Transverse colon (tissue), 4 donors: Measurements from ENCODE around the gene PITPNM2. TPM values are rescaled to one million over a fixed set of nuclear protein-coding genes. Genes with fewer than 3 reads are reported as not detected.
A peak's percentile ranks its signal among the peaks of the same experiment; 100 is the strongest.
"Not testable (repeated sequence)": the region's sequence is repeated elsewhere in the genome, so short reads cannot be mapped to it uniquely, and the experiment has no call there.

Source experiments
- DNase-seq: peaks from one replicate; pipeline ENCODE4 v3.0.0-alpha.2; 2019
- H3K27ac ChIP-seq, 4 donors: fragments of 200-600 bp; sonication (generic); 2 replicates each; pipeline ENCODE4 v1.5.1; 2016 to 2018; ENCODE audit warnings: inconsistent platforms in 4 of 4
- H3K27me3 ChIP-seq: fragments of 200-600 bp; sonication (generic); 2 replicates; pipeline ENCODE4 v1.5.1; 2017; ENCODE audit warnings: inconsistent platforms
- H3K36me3 ChIP-seq, 4 donors: fragments of 200-600 bp; sonication (generic); 2 replicates each; pipeline ENCODE4 v1.5.1; 2017 to 2019; ENCODE audit warnings: inconsistent platforms in 4 of 4
- H3K4me1 ChIP-seq, 4 donors: fragments of 200-600 bp; sonication (generic); 2 replicates each; pipeline ENCODE4 v1.5.1; 2017 to 2020; ENCODE audit warnings: inconsistent platforms in 4 of 4
- H3K4me3 ChIP-seq, 4 donors: fragments of 200-600 bp; sonication (generic); 1 replicate in 1 of 4; 2 replicates in 3 of 4; pipeline versions ENCODE4 v1.5.1 to v1.6.1; 2017 to 2019; ENCODE audit warnings: inconsistent platforms in 4 of 4
- H3K9me3 ChIP-seq, 2 donors: fragments of 200-600 bp; sonication (generic); 2 replicates each; pipeline ENCODE4 v1.5.1; 2017 to 2019; ENCODE audit warnings: inconsistent platforms in 2 of 2
- EP300 ChIP-seq: sonication (generic); formaldehyde crosslinking; IDR thresholded peaks from one replicate; pipeline ENCODE4 v1.6.1; 2017; ENCODE audit warnings: antibody characterized with exemption, low read depth
- POLR2A ChIP-seq: fragments of 450-650 bp; IDR thresholded peaks from one replicate; pipeline ENCODE4 v1.6.1; 2016; ENCODE audit warnings: antibody characterized with exemption, mild to moderate bottlenecking, moderate library complexity
- POLR2AphosphoS5 ChIP-seq, 3 donors: sonication (generic); formaldehyde crosslinking; IDR thresholded peaks; one replicate each; pipeline ENCODE4 v1.6.1; 2016; ENCODE audit warnings: antibody characterized with exemption in 3 of 3
- WGBS, 2 donors: methylation state at CpG; one replicate each; pipeline ENCODE4 v1.1.5; 2018; ENCODE audit warnings: low coverage in 1 of 2; 5-methylcytosine and 5-hydroxymethylcytosine counted together
- in situ Hi-C, 4 donors: fragments of 200-750 bp; cut with MboI; loops; one replicate each; pipeline versions ENCODE4 v1.15.0 to v1.15.1; 2017; ENCODE audit warnings: low sequenced_read_pairs in 3 of 4, low pct_ligation_motif_present in 1 of 4, low pct_unique_long_range_greater_than_20kb in 1 of 4
- intact Hi-C: fragments of 100-400 bp; cut with DNase I; formaldehyde crosslinking; loops from one replicate; pipeline ENCODE4 v1.15.1; 2023; ENCODE audit warnings: low total_unique reads
- total RNA-seq, 4 donors: library from RNA; depleted of rRNA; stranded (reverse); fragments of >200 nt; gene quantifications; one replicate each; pipeline ENCODE4 v1.1.0, GENCODE V29; 2016
- TF ChIP-seq, protein P1 (sequence below), 5 experiments: fragments of 200-600 bp in 3 of 5; fragments of 450-650 bp in 2 of 5; sonication (generic) in 3 of 5; IDR thresholded peaks; 1 replicate in 2 of 5; 2 replicates in 3 of 5; pipeline ENCODE4 v1.5.1; 2016 to 2017; ENCODE audit warnings: antibody characterized with exemption in 5 of 5, inconsistent platforms in 3 of 5, mild to moderate bottlenecking in 2 of 5, moderate library complexity in 1 of 5

The PITPNM2 gene
- total RNA-seq, 4 donors from 2014 or later = 10.5 to 19.8 (median 14.3) TPM

DNA sequence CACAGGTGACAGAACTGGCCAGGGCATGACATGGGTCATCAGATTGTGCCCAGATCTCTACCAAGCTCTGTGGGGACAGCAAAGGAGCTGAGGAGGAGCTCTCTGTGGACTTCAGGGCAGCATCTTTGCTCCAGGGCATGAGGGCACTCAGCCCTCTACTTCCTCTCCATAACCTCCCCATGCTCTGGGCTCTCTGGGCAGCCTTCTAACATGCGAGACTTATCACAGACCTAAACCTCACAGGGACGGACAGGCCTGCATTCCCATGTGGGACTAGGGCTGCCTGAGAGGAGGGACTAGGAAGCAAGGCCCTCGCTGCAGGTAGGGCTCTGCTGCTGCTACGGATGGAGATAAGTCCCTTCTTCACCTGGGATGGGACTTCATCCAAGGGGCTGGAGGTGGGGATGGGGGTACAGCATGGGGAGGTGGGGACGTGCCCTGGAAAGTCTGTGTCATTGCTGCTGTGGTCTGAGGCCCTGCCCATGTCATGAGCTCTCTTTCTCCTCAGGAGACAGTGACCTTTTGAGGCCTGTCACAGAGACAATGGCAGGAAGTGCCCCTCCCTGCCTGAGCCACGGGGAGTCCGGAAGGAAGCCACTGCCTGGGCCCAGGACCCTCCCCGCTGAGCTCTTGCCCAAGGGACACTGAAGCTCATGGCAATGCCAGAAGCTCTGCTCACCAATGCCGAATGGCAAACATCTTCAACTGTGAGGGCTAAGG is 44.1 kb downstream of the PITPNM2 start:
- TF ChIP-seq EP300 = no peak
- TF ChIP-seq POLR2AphosphoS5 (IDR thresholded peaks at IDR 0.05) = no peak
- TF ChIP-seq, protein P1, sequence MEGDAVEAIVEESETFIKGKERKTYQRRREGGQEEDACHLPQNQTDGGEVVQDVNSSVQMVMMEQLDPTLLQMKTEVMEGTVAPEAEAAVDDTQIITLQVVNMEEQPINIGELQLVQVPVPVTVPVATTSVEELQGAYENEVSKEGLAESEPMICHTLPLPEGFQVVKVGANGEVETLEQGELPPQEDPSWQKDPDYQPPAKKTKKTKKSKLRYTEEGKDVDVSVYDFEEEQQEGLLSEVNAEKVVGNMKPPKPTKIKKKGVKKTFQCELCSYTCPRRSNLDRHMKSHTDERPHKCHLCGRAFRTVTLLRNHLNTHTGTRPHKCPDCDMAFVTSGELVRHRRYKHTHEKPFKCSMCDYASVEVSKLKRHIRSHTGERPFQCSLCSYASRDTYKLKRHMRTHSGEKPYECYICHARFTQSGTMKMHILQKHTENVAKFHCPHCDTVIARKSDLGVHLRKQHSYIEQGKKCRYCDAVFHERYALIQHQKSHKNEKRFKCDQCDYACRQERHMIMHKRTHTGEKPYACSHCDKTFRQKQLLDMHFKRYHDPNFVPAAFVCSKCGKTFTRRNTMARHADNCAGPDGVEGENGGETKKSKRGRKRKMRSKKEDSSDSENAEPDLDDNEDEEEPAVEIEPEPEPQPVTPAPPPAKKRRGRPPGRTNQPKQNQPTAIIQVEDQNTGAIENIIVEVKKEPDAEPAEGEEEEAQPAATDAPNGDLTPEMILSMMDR (IDR thresholded peaks at IDR 0.05) = no peak
- no peak for TF ChIP-seq POLR2A
- Histone ChIP-seq H3K36me3 (no peaks in the 10 kb centered on the region), H3K4me3 (no peak overlapping the region), H3K4me1 (peaks cover 0 to 21% (median 10%) of the 10 kb centered on the region in 4 donors), H3K27ac (peak overlapping the region in 3 of 4 donors; percentile 20 to 41 (median 30)), H3K9me3 (no peaks in the 10 kb centered on the region), H3K27me3 (no peaks in the 10 kb centered on the region)
- WGBS, 2 donors = 40 to 68% methylated on average over 1 to 9 of the region's 9 CpGs
- in situ Hi-C loops (no loop called here), intact Hi-C loops (no loop called here)
- DNase-seq = peak; percentile 30

DNA sequence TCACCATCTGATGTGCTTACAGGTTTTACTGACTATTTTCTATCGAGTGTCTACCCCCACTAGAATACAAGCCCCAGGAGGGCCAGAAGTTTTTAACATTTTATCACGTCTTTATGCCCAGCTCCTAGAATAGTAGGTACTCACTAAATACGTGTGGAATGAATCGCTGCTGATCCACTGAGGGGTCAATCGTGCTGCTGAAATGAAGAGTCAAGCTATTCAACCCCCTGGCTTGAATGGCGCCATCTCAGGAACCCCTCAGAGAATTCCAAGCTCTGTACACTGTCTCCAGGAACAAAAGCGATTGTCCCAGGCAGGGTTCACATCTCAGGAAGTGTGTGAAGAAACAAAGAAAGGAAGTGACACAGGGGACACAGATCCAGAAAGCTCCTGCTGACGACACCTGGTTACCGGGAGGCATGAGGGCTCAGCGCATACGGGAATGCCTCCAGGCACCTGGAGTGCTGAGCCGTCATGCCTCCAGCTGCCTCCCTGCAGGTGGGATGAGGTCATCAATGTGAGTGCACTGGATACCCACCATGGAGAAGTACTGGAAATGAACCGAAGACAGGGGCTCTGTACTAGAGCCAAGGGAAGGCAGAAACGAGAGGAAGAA is 45.6 kb downstream of the PITPNM2 start:
- in situ Hi-C loops (no loop called here), intact Hi-C loops (no loop called here)
- Histone ChIP-seq H3K9me3 (no peaks in the 10 kb centered on the region), H3K4me3 (no peak overlapping the region), H3K36me3 (no peaks in the 10 kb centered on the region), H3K4me1 (peaks cover 0 to 20% (median 10%) of the 10 kb centered on the region in 4 donors), H3K27ac (no peak overlapping the region), H3K27me3 (no peaks in the 10 kb centered on the region)
- TF ChIP-seq, protein P1 (IDR thresholded peaks at IDR 0.05) = no peak
- no peak for TF ChIP-seq EP300
- TF ChIP-seq POLR2A = no peak
- TF ChIP-seq POLR2AphosphoS5 (IDR thresholded peaks at IDR 0.05) = no peak
- 83 to 90% methylated on average over 5 to 14 of the region's 14 CpGs for WGBS, 2 donors
- DNase-seq = no peak

DNA sequence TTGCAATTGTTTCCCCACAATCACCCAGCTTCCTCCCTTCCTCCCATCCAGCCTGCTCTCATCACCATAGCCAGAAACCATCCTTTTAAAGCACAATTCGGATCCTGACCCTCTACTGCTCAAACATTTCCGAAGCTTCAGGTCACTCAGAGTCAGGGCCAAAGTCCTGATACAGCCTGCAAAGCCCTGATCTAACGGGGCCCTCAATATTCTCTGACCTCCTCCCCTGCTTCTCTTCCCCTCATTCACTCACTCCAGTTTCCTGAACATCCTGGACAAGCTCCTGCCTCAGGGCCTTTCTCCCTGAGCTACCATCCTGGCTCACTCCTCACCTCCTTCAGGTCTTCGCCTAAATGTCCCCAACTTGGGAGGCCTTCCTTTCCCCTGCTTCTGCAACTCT is 46.1 kb downstream of the PITPNM2 start:
- no peak overlapping the region for H3K27ac ChIP-seq
- in situ Hi-C loops (no loop called here), intact Hi-C loops (no loop called here)
- no peak overlapping the region for H3K4me3 ChIP-seq
- WGBS, 2 donors = 85 to 90% methylated on average over 2 to 4 of the region's 4 CpGs
- H3K4me1 ChIP-seq = peaks cover 0 to 20% (median 10%) of the 10 kb centered on the region in 4 donors
- H3K9me3 ChIP-seq = no peaks in the 10 kb centered on the region
- H3K36me3 ChIP-seq = no peaks in the 10 kb centered on the region
- TF ChIP-seq, protein P1 (IDR thresholded peaks at IDR 0.05) = no peak
- TF ChIP-seq POLR2A (no peak), POLR2AphosphoS5 (IDR thresholded peaks at IDR 0.05) (no peak), EP300 (no peak)
- DNase-seq = no peak
- H3K27me3 ChIP-seq = no peaks in the 10 kb centered on the region

DNA sequence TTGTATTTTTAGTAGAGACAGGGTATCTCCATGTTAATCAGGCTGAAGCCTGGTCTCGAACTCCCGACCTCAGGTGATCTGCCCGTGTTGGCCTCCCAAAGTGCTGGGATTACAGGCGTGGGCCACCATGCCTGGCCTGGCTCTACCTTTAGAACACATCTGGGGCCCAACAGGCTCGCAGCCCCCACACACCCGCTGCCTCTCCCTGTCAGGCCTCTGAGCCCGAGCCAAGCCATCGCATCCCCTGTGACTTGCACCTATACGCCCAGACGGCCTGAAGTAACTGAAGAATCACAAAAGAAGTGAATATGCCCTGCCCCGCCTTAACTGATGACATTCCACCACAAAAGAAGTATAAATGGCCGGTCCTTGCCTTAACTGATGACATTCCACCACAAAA is 46.8 kb downstream of the PITPNM2 start:
- H3K27me3 ChIP-seq, H3K27ac ChIP-seq, H3K9me3 ChIP-seq, H3K36me3 ChIP-seq, in situ Hi-C loops, DNase-seq, intact Hi-C loops, H3K4me3 ChIP-seq: not testable (repeated sequence)
- peaks cover 0 to 20% (median 10%) of the 10 kb centered on the region in 4 donors for H3K4me1 ChIP-seq
- 96% methylated on average over 12 of the region's 12 CpGs; no CpG with 5 or more reads in 1 of the 2 donors for WGBS, 2 donors
